ENCODE data around the gene ADAMTS8. TPM values are rescaled to one million over a fixed set of nuclear protein-coding genes. Genes with fewer than 3 reads are reported as not detected.

ADAMTS8 gene
- total RNA-seq, 4 donors from 2014 or later, result 0.85 to 1.7 TPM; not detected in 2

GRCh38 chr11:130390071-130390758, 38.2 kb downstream of the ADAMTS8 start:
- no peak for DNase-seq
- peaks cover 0 to 17% (median 0%) of the 10 kb centered on the region in 4 donors for H3K4me1 ChIP-seq
- H3K36me3 ChIP-seq, result no peaks in the 10 kb centered on the region
- no peaks in the 10 kb centered on the region for H3K27me3 ChIP-seq
- H3K27ac ChIP-seq, result peak overlapping the region in 1 of 4 donors; percentile 60
- H3K9me3 ChIP-seq, result no peaks in the 10 kb centered on the region
- no peak overlapping the region for H3K4me3 ChIP-seq
- TF ChIP-seq CTCF (IDR thresholded peaks at IDR 0.05) (peak in 2 of 6 experiments; percentile 5 to 7), POLR2A (IDR thresholded peaks at IDR 0.05) (no peak)

- Histone ChIP-seq H3K4me1 (peaks cover 0 to 17% (median 0%) of the 10 kb centered on the region in 4 donors), H3K27me3 (no peaks in the 10 kb centered on the region), H3K9me3 (no peaks in the 10 kb centered on the region), H3K4me3 (peak overlapping the region in 2 of 4 donors; percentile 3 to 8), H3K27ac (peak overlapping the region in 2 of 4 donors; percentile 6 to 60), H3K36me3 (no peaks in the 10 kb centered on the region)
- TF ChIP-seq POLR2A (IDR thresholded peaks at IDR 0.05) (no peak), CTCF (IDR thresholded peaks at IDR 0.05) (no peak)
- peak in 2 of 3 donors; percentile 63 to 76 for DNase-seq
Measured at GRCh38 chr11:130389335-130389935, 39.0 kb downstream of the ADAMTS8 start.

- no peaks in the 10 kb centered on the region for H3K36me3 ChIP-seq
- peak overlapping the region in 2 of 4 donors; percentile 6 to 60 for H3K27ac ChIP-seq
- no peaks in the 10 kb centered on the region for H3K27me3 ChIP-seq
- no peaks in the 10 kb centered on the region for H3K9me3 ChIP-seq
- TF ChIP-seq CTCF (IDR thresholded peaks at IDR 0.05), result no peak
- no peak for TF ChIP-seq POLR2A (IDR thresholded peaks at IDR 0.05)
- no peak for DNase-seq
- H3K4me1 ChIP-seq, result peaks cover 0 to 17% (median 0%) of the 10 kb centered on the region in 4 donors
- H3K4me3 ChIP-seq, result peak overlapping the region in 2 of 4 donors; percentile 3 to 8
Measured at GRCh38 chr11:130388607-130389205, 39.7 kb downstream of the ADAMTS8 start.

GRCh38 chr11:130386056-130386455, 42.4 kb downstream of the ADAMTS8 start:
- Histone ChIP-seq H3K4me3 (no peak overlapping the region), H3K36me3 (no peaks in the 10 kb centered on the region), H3K27me3 (no peaks in the 10 kb centered on the region), H3K4me1 (peaks cover 0 to 17% (median 0%) of the 10 kb centered on the region in 4 donors), H3K27ac (no peak overlapping the region), H3K9me3 (no peaks in the 10 kb centered on the region)
- TF ChIP-seq POLR2A (IDR thresholded peaks at IDR 0.05) (no peak), CTCF (IDR thresholded peaks at IDR 0.05) (no peak)
- no peak for DNase-seq

GRCh38 chr11:130383344-130384211, 44.8 kb downstream of the ADAMTS8 start:
- TF ChIP-seq CTCF (IDR thresholded peaks at IDR 0.05) (no peak), POLR2A (IDR thresholded peaks at IDR 0.05) (no peak)
- no peak overlapping the region for H3K27ac ChIP-seq
- no peaks in the 10 kb centered on the region for H3K36me3 ChIP-seq
- no peaks in the 10 kb centered on the region for H3K4me1 ChIP-seq
- no peak for DNase-seq
- H3K9me3 ChIP-seq, result no peaks in the 10 kb centered on the region
- no peaks in the 10 kb centered on the region for H3K27me3 ChIP-seq
- H3K4me3 ChIP-seq, result no peak overlapping the region
